ENCODE data around the gene OR4F15. TPM values are rescaled to one million over a fixed set of nuclear protein-coding genes. Genes with fewer than 3 reads are reported as not detected.
"Not testable (repeated sequence)": the region's sequence is repeated elsewhere in the genome, so short reads cannot be mapped to it uniquely, and the experiment has no call there.

OR4F15 gene
- total RNA-seq, 2 donors from 2014 or later = not detected

DNA sequence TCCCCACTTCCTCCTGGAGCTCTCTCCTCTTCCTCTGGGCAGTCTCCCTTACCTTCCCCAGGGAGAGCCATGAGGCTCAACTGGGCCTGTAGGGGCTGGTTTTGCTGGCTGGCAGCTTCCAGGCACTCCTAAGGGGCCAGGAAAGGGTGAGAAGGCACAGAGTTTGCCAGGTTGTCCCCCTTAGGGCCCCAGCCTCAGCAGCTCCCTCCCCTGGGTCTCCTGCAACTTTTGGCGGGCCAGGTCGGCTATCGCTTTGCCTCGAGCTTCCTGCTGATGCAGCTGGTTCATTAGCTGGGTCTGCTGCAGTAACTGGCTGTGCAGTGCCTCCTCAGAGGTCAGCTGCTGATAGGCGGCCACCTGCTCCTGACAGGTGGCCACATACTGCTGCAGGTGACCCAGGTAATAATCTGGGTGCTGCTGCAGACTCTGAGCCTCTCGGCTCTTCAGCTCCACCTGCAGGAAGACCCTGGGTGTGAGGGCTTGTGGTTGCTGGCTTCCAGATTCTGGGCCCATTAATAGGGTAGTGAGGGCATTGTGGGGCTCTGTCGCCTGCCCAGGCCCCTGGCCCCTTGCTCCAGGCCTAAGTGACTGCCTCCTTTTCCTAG, 38.4 kb upstream of the OR4F15 start:
- DNase-seq (ENCODE audit: low spot score) = no peak
- H3K4me1 ChIP-seq (replicated peaks) = no peaks in the 10 kb centered on the region
- intact Hi-C loops (cut with DNase I) = no loop called here

DNA sequence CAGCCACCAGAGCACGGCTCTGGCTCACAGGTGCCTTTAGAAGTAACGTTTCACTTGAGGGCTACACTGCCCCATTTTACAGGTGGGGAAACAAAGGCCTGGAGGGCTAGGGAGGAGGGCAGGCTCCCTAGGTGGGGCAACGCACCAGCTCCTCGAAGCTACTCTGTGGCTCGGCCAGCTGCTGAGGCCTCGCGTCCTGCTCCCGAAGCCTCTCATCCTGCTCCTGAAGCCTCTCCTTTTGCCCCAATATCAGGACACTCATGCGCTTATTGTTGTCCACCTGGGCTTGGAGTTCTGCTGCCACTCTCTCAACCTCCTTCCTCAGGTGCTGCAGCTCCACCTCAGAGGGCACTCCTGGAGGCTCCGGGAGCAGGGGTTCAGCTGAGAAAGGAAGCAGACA, 36.9 kb upstream of the OR4F15 start:
- no peak overlapping the region for H3K4me3 ChIP-seq
- no peaks in the 10 kb centered on the region for H3K4me1 ChIP-seq (replicated peaks)
- H3K36me3 ChIP-seq = no peaks in the 10 kb centered on the region
- no peaks in the 10 kb centered on the region for H3K9me3 ChIP-seq
- no peak overlapping the region for H3K27ac ChIP-seq
- WGBS = 91% methylated on average over 10 of the region's 10 CpGs
- TF ChIP-seq, protein P1, sequence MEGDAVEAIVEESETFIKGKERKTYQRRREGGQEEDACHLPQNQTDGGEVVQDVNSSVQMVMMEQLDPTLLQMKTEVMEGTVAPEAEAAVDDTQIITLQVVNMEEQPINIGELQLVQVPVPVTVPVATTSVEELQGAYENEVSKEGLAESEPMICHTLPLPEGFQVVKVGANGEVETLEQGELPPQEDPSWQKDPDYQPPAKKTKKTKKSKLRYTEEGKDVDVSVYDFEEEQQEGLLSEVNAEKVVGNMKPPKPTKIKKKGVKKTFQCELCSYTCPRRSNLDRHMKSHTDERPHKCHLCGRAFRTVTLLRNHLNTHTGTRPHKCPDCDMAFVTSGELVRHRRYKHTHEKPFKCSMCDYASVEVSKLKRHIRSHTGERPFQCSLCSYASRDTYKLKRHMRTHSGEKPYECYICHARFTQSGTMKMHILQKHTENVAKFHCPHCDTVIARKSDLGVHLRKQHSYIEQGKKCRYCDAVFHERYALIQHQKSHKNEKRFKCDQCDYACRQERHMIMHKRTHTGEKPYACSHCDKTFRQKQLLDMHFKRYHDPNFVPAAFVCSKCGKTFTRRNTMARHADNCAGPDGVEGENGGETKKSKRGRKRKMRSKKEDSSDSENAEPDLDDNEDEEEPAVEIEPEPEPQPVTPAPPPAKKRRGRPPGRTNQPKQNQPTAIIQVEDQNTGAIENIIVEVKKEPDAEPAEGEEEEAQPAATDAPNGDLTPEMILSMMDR (IDR thresholded peaks at IDR 0.05) = no peak
- TF ChIP-seq POLR2A (IDR thresholded peaks at IDR 0.05) (no peak), POLR2AphosphoS5 (IDR thresholded peaks at IDR 0.05) (no peak)
- intact Hi-C loops (cut with DNase I) = no loop called here
- H3K27me3 ChIP-seq (replicated peaks; ENCODE audit: insufficient read depth) = no peaks in the 10 kb centered on the region
- no peak for DNase-seq (ENCODE audit: low spot score)

More for the DNA sequence above, 38.4 kb upstream of the OR4F15 start:
- no peaks in the 10 kb centered on the region for H3K36me3 ChIP-seq
- no peaks in the 10 kb centered on the region for H3K27me3 ChIP-seq (replicated peaks; ENCODE audit: insufficient read depth)
- no peak for TF ChIP-seq POLR2A (IDR thresholded peaks at IDR 0.05)
- TF ChIP-seq, protein P1 (IDR thresholded peaks at IDR 0.05) = no peak
- no peak for TF ChIP-seq POLR2AphosphoS5 (IDR thresholded peaks at IDR 0.05)
- no peak overlapping the region for H3K4me3 ChIP-seq
- no peaks in the 10 kb centered on the region for H3K9me3 ChIP-seq
- WGBS = 64% methylated on average over 7 of the region's 7 CpGs
- no peak overlapping the region for H3K27ac ChIP-seq

DNA sequence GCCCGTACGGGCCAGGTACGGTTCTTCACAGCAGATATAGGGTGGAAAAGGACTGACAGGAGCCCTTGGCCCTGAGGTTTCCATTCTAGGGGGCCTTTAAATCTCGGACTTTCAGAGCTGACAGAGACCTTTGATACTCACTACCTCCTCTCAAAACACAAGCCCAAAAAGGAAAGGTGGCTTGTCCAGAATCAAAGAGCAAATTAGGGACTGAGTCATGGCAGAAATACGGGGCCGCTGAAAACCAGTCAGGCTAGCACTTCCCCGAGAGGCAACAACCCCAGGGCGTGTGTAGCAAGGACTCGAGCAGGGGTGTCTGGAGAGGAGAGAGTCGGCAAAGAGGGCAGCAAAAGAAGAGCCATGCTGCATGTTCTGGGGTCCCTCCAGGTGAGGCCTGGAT, 33.4 kb upstream of the OR4F15 start:
- H3K4me3 ChIP-seq; H3K36me3 ChIP-seq; H3K9me3 ChIP-seq; H3K27ac ChIP-seq; intact Hi-C loops (cut with DNase I); H3K27me3 ChIP-seq (replicated peaks; ENCODE audit: insufficient read depth); H3K4me1 ChIP-seq (replicated peaks); DNase-seq (ENCODE audit: low spot score): not testable (repeated sequence)
- 66% methylated on average over 10 of the region's 10 CpGs for WGBS

DNA sequence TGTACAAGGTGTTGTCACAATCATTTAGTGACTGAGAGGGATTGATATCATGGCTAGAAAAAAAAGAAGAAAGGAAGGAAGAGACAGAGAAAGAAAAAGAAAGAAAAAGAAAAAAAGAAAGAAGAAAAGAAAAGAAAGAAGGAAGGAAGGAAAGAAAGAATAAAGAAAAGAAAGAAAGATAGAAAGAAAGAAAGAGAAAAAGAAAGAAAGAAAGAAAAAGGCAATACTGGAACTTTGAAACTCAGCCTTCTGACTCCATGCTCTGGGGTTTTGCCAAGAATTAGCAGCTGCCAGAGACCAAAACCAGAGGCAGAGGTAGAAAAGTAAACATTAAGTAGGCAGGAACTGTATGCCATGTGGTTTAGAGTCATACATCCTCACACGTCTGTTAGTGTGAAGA, 31.8 kb upstream of the OR4F15 start:
- H3K9me3 ChIP-seq; DNase-seq (ENCODE audit: low spot score); H3K4me3 ChIP-seq; intact Hi-C loops (cut with DNase I); H3K4me1 ChIP-seq (replicated peaks); H3K36me3 ChIP-seq; H3K27me3 ChIP-seq (replicated peaks; ENCODE audit: insufficient read depth); H3K27ac ChIP-seq: not testable (repeated sequence)
- WGBS = 0% methylated on average over 1 of the region's 1 CpG

DNA sequence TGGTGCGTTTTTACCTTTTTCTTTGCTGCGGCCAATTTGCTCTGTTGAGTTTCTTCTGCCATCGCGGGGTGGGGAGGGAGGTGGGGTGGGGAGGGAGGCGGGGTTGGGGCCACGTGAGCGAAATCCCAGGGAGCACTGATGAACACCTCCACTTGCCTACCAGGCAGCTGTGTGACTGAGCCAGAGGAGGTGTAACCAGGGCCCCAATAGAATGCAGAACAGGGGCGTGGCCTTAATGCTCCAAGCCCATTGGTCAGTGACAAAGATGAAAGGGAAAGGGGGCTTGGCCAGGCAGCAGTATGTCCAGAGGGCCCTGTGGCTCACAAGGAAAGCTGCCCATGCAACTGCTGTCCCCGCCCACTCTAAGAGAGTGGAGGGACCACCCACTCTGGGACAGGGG, 30.1 kb upstream of the OR4F15 start:
- Histone ChIP-seq H3K27ac (no peak overlapping the region), H3K27me3 (replicated peaks; ENCODE audit: insufficient read depth) (no peaks in the 10 kb centered on the region), H3K4me3 (no peak overlapping the region), H3K36me3 (no peaks in the 10 kb centered on the region), H3K4me1 (replicated peaks) (no peaks in the 10 kb centered on the region), H3K9me3 (no peaks in the 10 kb centered on the region)
- WGBS = 83% methylated on average over 9 of the region's 9 CpGs
- TF ChIP-seq POLR2AphosphoS5 (IDR thresholded peaks at IDR 0.05) (no peak), POLR2A (IDR thresholded peaks at IDR 0.05) (no peak)
- TF ChIP-seq, protein P1 (IDR thresholded peaks at IDR 0.05) = no peak
- DNase-seq (ENCODE audit: low spot score) = no peak
- intact Hi-C loops (cut with DNase I) = no loop called here

DNA sequence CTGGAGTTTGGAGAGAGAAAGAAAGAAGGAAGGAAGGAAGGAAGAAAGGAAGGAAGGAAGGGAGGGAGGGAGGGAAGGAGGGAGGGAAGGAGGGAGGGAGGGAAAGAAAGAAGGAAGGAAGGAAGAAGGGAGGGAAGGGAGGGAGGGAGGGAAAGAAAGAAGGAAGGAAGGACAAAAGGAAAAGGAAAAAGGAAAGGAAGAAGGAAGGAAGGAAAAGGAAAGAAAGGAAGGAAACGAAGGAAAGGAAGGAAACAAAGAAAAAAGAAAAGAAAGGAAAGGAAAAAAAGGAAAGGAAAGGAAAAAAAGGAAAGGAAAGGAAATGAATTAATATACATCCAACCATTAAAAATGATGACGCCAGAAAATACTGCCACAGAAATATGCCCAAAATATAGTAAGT, 27.4 kb upstream of the OR4F15 start:
- Histone ChIP-seq H3K4me3 (no peak overlapping the region), H3K9me3 (no peaks in the 10 kb centered on the region), H3K36me3 (no peaks in the 10 kb centered on the region), H3K27me3 (replicated peaks; ENCODE audit: insufficient read depth) (no peaks in the 10 kb centered on the region), H3K4me1 (replicated peaks) (no peaks in the 10 kb centered on the region), H3K27ac (no peak overlapping the region)
- DNase-seq (ENCODE audit: low spot score) = no peak
- intact Hi-C loops (cut with DNase I) = no loop called here
- 82% methylated on average over 2 of the region's 2 CpGs for WGBS
- TF ChIP-seq, protein P1 (IDR thresholded peaks at IDR 0.05) = no peak
- TF ChIP-seq POLR2A (IDR thresholded peaks at IDR 0.05) (no peak), POLR2AphosphoS5 (IDR thresholded peaks at IDR 0.05) (no peak)

DNA sequence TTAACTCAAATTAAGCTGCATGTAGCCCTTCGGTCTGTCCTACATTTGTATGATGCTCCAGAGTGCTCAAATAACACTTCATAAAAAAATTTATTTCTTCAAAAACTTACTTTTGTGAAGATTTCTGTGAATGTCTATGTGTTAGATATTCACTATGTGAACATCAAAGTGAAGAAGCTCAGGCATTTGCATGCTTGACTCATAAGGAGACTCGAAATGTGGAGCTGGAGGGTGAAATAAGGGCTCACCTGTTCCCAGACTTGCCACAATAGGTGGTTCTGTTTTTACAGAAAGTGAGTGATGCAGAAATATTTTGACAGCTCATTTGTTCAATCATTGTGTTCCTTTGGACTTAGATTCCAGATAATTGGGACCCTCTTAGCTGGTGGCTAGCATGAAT, 25.6 kb upstream of the OR4F15 start:
- H3K27ac ChIP-seq; H3K27me3 ChIP-seq (replicated peaks; ENCODE audit: insufficient read depth); H3K4me1 ChIP-seq (replicated peaks); H3K4me3 ChIP-seq; DNase-seq (ENCODE audit: low spot score); H3K9me3 ChIP-seq; intact Hi-C loops (cut with DNase I); H3K36me3 ChIP-seq: not testable (repeated sequence)
- WGBS = 78% methylated on average over 2 of the region's 2 CpGs

DNA sequence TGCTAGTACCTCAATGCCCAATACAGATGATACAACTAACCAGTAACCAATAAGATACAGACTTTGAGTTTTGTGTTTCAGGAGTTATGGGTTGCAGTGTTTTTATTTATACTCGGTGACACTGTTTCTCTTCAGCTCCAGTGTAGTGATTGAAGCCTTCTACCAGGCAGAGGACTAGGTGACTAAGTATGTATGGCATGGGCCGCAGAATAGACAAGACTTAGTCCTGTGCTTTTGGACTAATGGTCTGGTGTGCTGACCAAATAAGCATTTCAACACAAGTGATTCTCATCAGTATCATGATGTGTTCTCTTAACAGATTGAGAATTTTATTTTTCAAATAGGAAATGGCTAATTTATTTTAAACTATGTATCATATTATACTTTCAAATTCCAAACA, 24.0 kb upstream of the OR4F15 start:
- H3K36me3 ChIP-seq; H3K9me3 ChIP-seq; DNase-seq (ENCODE audit: low spot score); H3K27me3 ChIP-seq (replicated peaks; ENCODE audit: insufficient read depth); H3K4me3 ChIP-seq; intact Hi-C loops (cut with DNase I); H3K27ac ChIP-seq; H3K4me1 ChIP-seq (replicated peaks): not testable (repeated sequence)
- WGBS = 92% methylated on average over 2 of the region's 2 CpGs

Measured in prostate gland (tissue), 2 donors.